ENCODE results near the gene SMIM31. TPM values are rescaled to one million over a fixed set of nuclear protein-coding genes. Genes with fewer than 3 reads are reported as not detected.

SMIM31 gene
- total RNA-seq, 3 donors from 2014 or later (not counting 1 experiment from before 2014, with no cell fraction given): not detected

GRCh38 chr4:164815711-164816110 lies 61.8 kb downstream of the SMIM31 start:
- H3K27me3 Mint-ChIP-seq (ENCODE audit: low read depth in 2 of 2): no peaks in the 10 kb centered on the region
- no peak for TF ChIP-seq CTCF (IDR thresholded peaks at IDR 0.05)
- H3K4me1 Mint-ChIP-seq: no peaks in the 10 kb centered on the region
- ATAC-seq: no peak
- peaks cover 0 to 2% of the 10 kb centered on the region in 2 donors for H3K9me3 Mint-ChIP-seq
- H3K27me3 ChIP-seq (ENCODE audit: control insufficient read depth, insufficient read depth, low read length): no peaks in the 10 kb centered on the region
- DNase-seq: no peak
- 80% methylated on average over 1 of the region's 1 CpG for WGBS (ENCODE audit: insufficient coverage)
- H3K4me3 ChIP-seq (ENCODE audit: low read length): no peak overlapping the region
- H3K36me3 ChIP-seq (ENCODE audit: control insufficient read depth, insufficient read depth, low read length): no peaks in the 10 kb centered on the region
- H3K36me3 Mint-ChIP-seq: no peaks in the 10 kb centered on the region
- H3K9me3 ChIP-seq (ENCODE audit: control insufficient read depth, insufficient read depth, low read length): no peaks in the 10 kb centered on the region
- no peak overlapping the region for H3K27ac ChIP-seq (ENCODE audit: low read length)
- no peak overlapping the region for H3K4me3 Mint-ChIP-seq
- no peaks in the 10 kb centered on the region for H3K4me1 ChIP-seq (ENCODE audit: control insufficient read depth, insufficient read depth, low read length)
- intact Hi-C loops (cut with micrococcal nuclease): no loop called here
- H3K27ac Mint-ChIP-seq: no peak overlapping the region

GRCh38 chr4:164819366-164819765 lies 65.4 kb downstream of the SMIM31 start:
- Mint-ChIP-seq H3K36me3 (no peaks in the 10 kb centered on the region), H3K4me1 (no peaks in the 10 kb centered on the region), H3K4me3 (no peak overlapping the region), H3K9me3 (no peaks in the 10 kb centered on the region), H3K27ac (no peak overlapping the region), H3K27me3 (ENCODE audit: low read depth in 2 of 2) (no peaks in the 10 kb centered on the region)
- Histone ChIP-seq H3K9me3 (ENCODE audit: control insufficient read depth, insufficient read depth, low read length) (no peaks in the 10 kb centered on the region), H3K27me3 (ENCODE audit: control insufficient read depth, insufficient read depth, low read length) (peaks cover 2% of the 10 kb centered on the region), H3K36me3 (ENCODE audit: control insufficient read depth, insufficient read depth, low read length) (no peaks in the 10 kb centered on the region), H3K27ac (ENCODE audit: low read length) (no peak overlapping the region), H3K4me3 (ENCODE audit: low read length) (no peak overlapping the region), H3K4me1 (ENCODE audit: control insufficient read depth, insufficient read depth, low read length) (no peaks in the 10 kb centered on the region)
- WGBS (ENCODE audit: insufficient coverage): 100% methylated on average over 1 of the region's 1 CpG
- DNase-seq: no peak
- intact Hi-C loops (cut with micrococcal nuclease): no loop called here
- no peak for ATAC-seq
- no peak for TF ChIP-seq CTCF (IDR thresholded peaks at IDR 0.05)

GRCh38 chr4:164821711-164822110 lies 67.8 kb downstream of the SMIM31 start:
- H3K4me1 Mint-ChIP-seq: no peaks in the 10 kb centered on the region
- H3K9me3 Mint-ChIP-seq: peaks cover 0 to 2% of the 10 kb centered on the region in 2 donors
- no peak overlapping the region for H3K4me3 Mint-ChIP-seq
- Histone ChIP-seq H3K9me3 (ENCODE audit: control insufficient read depth, insufficient read depth, low read length) (no peaks in the 10 kb centered on the region), H3K27me3 (ENCODE audit: control insufficient read depth, insufficient read depth, low read length) (peaks cover 2% of the 10 kb centered on the region), H3K4me3 (ENCODE audit: low read length) (no peak overlapping the region), H3K36me3 (ENCODE audit: control insufficient read depth, insufficient read depth, low read length) (no peaks in the 10 kb centered on the region), H3K27ac (ENCODE audit: low read length) (no peak overlapping the region), H3K4me1 (ENCODE audit: control insufficient read depth, insufficient read depth, low read length) (no peaks in the 10 kb centered on the region)
- H3K36me3 Mint-ChIP-seq: no peaks in the 10 kb centered on the region
- H3K27me3 Mint-ChIP-seq (ENCODE audit: low read depth in 2 of 2): no peaks in the 10 kb centered on the region
- DNase-seq: no peak
- TF ChIP-seq CTCF (IDR thresholded peaks at IDR 0.05): no peak
- no peak overlapping the region for H3K27ac Mint-ChIP-seq
- intact Hi-C loops (cut with micrococcal nuclease): no loop called here
- 100% methylated on average over 1 of the region's 4 CpGs for WGBS (ENCODE audit: insufficient coverage)
- ATAC-seq: no peak

- Mint-ChIP-seq H3K27me3 (ENCODE audit: low read depth in 2 of 2) (no peaks in the 10 kb centered on the region), H3K4me3 (no peak overlapping the region), H3K9me3 (peaks cover 0 to 2% of the 10 kb centered on the region in 2 donors), H3K36me3 (no peaks in the 10 kb centered on the region), H3K27ac (no peak overlapping the region), H3K4me1 (no peaks in the 10 kb centered on the region)
- no peak overlapping the region for H3K4me3 ChIP-seq (ENCODE audit: low read length)
- intact Hi-C loops (cut with micrococcal nuclease): no loop called here
- H3K27me3 ChIP-seq (ENCODE audit: control insufficient read depth, insufficient read depth, low read length): peaks cover 2% of the 10 kb centered on the region
- WGBS (ENCODE audit: insufficient coverage): 84% methylated on average over 4 of the region's 4 CpGs
- no peak for ATAC-seq
- H3K36me3 ChIP-seq (ENCODE audit: control insufficient read depth, insufficient read depth, low read length): no peaks in the 10 kb centered on the region
- TF ChIP-seq CTCF (IDR thresholded peaks at IDR 0.05): no peak
- no peaks in the 10 kb centered on the region for H3K4me1 ChIP-seq (ENCODE audit: control insufficient read depth, insufficient read depth, low read length)
- DNase-seq: no peak
- no peak overlapping the region for H3K27ac ChIP-seq (ENCODE audit: low read length)
- H3K9me3 ChIP-seq (ENCODE audit: control insufficient read depth, insufficient read depth, low read length): no peaks in the 10 kb centered on the region
These were observed 70.7 kb downstream of the SMIM31 start for GRCh38 chr4:164824581-164824980.
